HG03159 (cell line): ENCODE measurements around the gene ZNF487.
"Not testable (repeated sequence)": the region's sequence is repeated elsewhere in the genome, so short reads cannot be mapped to it uniquely, and the experiment has no call there.

ENCODE experiments used
- ATAC-seq: cut with Tn5 transposase; IDR thresholded peaks from one replicate; pipeline ENCODE4 v1.9.1; 2021; ENCODE audit warnings: mild to moderate bottlenecking, moderate library complexity; ENCODE audit not compliant: unreplicated experiment

The ZNF487 gene

DNA sequence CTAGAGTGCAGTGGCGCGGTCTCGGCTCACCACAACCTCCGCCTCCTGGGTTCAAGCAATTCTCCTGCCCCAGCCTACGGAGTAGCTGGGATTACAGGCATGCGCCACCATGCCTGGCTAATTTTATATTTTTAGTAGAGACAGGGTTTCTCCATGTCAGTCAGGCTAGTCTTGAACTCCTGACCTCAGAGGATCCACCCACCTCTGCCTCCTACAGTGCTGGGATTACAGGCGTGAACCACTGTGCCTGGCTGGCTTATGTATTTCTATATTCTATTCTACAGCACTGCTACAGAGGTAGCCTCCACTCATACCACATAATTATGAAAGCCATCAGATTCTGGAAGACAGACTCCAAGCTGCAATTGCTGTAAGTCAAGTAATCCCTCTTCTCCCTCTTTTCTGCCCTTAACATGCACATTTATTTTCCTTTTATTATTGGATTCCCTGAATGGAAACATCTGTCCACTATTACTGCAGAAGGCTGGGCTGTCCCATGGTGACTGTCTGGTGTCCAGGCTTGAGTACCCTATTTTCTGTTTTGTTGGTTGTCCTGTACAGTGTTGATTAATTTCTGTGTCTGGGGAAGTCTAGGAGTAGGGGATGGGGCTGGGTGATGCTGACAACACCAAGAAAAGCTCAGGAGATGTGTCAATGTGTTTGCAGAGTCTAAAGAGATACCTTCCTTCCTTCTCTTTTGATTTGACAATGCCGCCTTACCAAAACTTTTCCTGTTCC is 5.8 kb upstream of the ZNF487 start:
- no peak for ATAC-seq

DNA sequence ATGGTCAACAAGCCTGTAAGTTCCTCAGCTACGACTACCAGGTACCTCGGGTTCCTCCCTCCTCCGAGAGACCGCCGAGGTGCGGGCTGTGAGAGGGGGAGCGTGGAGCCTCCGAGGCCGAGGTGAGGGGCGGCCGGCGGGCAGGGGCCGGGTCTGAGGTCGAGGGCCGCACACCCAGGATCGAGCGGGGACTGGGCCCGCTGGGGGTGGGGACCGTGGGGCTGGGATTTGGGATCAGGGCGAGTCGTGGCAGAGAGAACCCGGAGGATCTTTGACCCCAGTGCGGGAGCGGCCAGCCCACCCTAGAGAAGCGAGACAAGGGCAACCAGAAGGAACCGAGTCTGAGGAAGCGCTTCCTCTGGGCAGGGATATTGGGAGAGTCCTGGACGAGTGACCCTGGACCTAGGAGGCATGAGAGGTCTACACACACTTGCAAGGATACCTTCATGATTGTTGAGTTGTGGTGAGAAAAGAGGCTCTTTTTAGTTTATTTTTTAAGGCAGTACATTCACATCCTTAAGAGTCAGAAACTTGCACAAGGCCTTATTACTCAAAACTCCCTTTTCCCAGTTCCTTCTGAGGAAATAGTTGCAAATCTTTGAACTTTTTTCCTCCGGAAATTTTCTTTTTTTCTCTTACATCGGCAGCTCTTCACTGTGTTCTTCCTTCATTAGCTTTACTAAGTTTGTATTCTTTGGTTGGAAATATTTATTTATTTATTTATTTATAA is 395 bp downstream of the ZNF487 start:
- peak; percentile 89 for ATAC-seq

DNA sequence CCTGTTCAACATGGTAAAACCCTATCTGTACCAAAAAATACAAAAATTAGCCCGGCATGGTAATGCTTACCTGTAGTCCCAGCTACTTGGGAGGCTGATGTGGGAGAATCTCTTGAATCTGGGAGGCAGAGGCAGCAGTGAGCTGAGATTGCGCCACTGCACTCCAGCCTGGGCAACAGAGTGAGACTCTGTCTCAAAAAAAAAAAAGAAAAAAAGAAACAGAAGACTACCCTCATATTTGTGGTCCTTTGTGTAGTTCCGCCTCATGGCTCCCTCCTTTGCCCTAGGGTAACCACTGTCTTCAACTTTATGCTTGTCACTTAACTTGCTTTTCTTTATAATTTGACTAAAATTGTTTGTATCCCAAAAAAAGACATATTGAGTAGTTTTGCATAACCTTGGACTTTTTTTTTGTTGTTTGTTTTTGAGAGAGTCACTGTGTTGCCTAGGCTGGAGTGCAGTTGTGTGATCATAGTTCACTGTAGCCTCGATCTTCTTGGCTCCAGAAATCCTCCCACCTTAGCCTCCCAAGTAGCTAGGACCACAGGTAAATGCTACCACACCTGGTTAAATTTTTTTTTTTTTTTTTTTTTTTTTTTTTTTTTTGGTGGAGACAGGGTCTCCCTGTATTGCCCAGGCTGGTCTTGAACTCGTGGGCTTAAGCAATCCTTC is 3.7 kb downstream of the ZNF487 start:
- no peak for ATAC-seq

DNA sequence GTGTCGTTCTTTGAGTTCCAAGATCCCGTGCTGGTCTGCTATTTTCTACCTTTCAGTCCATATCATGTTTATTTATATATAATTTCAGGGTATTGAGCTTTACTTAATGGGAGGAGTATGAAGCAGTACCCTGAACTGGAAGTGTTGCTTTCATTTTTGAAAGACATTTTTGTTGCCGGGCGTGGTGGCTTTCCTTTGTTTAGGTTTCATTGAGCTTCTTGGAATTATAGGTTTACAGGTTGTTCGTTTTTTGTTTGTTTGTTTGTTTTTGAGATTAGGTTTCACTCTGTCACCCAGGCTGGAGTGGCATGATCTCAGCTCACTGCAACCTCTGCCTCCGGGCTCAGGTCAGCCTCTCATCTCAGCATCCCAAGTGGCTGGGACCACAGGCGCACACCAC is 7.4 kb downstream of the ZNF487 start:
- no peak for ATAC-seq

DNA sequence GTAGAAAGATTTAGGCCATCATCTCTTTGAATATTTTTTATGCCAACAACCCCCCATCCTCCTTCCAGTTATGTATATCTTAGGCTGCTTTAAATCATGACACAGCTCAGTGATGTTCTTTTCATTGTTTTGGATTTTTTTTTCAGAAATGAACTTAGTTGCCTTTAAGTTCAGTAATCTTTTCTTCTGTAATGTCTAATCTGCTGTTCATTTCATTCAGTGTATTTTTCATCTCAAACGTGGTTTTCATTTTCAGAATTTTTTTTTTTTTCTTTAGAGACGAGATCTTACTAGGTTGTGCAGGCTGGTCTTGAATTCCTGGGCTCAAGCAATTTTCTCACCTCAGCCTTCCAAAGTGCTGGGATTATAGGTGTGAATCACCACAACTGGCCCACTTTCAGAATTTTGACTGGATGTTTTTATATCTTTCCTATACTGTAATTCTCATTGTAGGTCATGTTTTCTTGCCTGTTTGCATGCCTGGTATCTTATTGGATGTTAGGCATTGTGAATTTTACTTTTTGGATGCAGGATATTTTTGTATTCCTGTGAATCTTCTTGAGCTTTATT is 8.1 kb downstream of the ZNF487 start:
- no peak for ATAC-seq

DNA sequence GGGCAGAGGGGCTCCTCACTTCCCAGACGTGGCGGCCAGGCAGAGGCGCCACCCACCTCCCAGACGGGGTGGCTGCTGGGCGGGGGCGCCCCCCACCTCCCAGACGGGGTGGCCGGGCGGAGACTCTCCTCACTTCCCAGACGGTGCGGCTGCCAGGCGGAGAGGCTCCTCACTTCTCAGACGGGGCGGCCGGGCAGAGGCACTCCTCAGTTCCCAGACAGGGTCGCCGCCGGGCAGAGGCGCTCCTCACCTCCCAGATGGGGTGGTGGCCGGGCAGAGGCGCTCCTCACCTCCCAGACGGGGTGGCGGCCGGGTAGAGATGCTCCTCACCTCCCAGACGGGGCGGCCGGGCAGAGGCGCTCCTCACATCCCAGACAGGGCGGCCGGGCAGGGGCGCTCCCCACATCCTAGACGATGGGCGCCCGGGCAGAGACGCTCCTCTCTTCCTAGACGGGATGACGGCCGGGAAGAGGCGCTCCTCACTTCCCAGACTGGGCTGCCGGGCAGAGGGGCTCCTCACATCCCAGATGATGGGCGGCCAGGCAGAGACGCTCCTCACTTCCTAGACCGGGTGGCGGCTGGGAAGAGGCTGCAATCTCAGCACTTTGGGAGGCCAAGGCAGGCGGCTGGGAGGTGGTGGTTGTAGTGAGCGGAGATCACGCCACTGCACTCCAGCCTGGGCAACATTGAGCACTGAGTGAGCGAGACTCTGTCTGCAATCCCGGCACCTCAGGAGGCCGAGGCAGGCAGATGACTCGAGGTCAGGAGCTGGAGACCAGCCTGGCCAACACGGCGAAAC is 9.5 kb downstream of the ZNF487 start:
- not testable (repeated sequence) for ATAC-seq

DNA sequence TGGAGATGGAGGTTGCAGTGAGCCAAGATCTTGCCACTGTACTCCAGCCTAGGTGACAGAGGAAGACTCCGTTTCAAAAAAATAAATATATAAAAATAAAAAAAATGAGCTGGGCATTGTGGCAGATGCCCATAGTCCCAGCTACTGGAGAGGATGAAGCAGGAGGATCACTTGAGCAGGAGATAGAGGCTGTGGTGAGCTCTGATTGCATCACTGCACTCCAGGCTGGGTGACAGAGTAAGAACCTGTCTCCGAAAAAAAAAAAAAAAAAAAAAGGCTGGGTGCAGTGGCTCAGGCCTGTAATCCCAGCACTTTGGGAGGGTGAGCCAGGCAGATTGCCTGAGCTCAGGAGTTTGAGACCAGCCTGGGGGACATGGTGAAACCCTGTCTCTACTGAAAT is 11.8 kb downstream of the ZNF487 start:
- no peak for ATAC-seq

DNA sequence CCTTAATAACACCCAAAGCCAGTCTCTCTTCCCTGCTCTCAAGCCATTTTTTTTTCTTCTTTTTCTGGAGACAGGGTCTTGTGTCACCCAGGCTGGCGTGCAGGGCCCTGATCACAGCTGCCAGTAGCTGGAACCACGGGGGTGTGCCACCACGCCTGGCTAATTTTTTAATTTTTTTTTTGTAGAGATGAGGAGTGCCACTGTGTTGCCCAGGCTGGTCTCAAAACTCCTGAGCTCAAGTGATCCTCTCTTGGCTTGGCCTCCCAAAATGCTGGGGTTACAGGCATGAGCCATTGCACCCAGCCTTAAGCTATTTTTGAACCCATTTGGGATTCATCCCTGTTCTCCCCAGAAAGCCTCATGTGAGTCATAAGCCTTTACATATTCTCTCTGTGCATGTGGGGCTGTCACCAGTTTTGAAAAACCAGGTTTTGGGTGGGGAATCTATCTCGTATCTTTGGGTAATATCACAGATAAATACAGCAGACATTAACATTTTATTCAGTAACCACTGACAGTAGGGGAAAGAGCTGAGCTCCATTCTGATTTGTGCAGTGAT is 15.5 kb downstream of the ZNF487 start:
- ATAC-seq: no peak

DNA sequence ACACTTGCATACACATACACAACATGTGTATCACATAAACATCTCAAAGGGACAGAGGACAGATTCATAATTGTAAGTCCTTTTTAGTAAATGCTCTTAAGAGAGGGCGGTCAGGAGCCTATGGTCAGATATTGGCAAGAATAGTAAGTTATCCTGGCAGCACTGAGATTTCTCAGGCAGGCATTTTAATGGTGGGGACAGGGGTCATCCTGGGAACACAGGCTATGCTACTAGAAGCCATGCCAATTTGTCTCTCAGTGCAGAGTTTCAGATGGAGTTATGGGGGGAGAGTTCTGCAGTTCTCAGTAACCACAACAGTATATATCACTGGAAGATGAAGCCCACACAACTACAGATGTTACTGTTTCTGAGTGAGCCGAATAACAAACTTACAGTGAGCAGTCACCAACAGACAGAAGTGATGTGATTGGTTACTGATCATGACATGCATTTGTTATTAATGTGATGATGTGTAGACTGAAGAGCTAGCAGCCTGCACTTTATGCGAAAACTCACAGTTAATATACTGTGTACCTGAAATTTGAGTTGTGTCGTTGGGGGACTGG is 16.4 kb downstream of the ZNF487 start:
- peak; percentile 24 for ATAC-seq

DNA sequence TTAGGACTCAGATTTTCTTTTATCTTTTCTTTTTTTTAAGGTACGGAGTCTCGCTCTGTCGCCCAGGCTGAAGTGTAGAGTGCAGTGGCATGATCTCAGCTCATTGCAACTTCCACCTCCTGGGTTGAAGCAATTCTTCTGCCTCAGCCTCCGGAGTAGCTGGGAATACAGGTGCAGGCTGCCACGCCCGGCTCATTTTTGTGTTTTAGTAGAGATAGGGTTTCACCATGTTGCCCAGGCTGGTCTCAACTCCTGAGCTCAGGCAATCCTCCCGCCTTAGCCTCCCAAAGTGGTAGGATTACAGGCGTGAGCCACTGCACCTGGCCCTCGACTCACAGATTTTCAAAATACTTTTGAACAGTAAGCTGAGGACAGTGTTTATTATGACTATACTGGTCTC is 17.1 kb downstream of the ZNF487 start:
- ATAC-seq: not testable (repeated sequence)

DNA sequence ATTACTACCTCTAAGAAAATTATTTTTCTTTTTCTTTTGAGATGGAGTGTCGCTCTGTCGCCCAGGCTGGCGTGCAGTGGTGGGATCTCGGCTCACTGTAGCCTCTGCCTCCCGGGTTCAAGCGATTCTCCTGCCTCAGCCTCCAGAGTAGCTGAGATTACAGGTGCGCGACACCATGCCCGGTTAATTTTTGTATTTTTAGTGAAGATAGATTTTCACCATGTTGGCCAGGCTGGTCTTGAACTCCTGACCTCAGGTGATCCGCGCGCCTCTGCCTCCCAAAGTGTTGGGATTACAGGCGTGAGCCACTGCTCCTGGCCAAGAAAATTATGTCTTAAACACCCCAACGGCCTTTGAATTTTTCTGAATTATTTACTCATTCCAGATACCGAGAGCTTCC is 19.6 kb downstream of the ZNF487 start:
- ATAC-seq: not testable (repeated sequence)

DNA sequence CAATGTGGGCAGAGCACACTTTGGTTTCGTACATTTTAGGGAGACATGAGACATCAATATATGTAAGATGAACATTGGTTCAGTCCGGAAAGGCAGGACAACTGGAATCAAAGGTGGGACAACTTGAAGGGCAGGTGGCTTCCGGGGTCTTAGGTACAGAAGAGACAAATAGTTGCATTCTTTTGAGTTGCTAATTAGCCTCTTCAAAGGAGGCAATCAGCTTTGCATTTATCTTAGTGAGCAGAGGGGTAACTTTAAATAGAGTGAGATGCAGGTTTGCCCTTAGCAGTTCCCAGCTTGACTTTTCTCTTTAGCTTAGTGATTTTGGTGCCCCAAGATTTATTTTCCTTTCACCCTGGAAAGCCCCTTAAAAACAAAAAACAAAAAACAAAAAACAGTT is 21.3 kb downstream of the ZNF487 start:
- no peak for ATAC-seq

DNA sequence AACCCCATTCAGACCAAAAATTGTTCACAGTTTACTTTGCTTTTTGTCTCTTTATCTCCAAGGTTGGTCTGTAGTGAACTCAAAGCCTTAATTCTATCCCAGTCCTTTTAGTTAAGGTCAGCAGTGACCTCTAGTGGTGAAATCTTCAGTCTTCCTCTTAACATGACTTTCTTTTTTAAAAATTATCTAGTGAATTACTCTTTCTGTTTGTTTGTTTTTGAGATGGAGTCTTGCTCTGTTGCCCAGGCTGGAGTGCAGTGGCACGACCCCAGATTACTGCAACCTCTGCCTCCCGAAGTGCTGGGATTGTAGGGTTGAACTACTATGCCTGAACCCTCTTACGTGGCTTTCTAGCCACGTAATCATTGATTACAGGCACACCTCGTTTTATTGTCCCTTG is 25.0 kb downstream of the ZNF487 start:
- peak; percentile 81 for ATAC-seq

DNA sequence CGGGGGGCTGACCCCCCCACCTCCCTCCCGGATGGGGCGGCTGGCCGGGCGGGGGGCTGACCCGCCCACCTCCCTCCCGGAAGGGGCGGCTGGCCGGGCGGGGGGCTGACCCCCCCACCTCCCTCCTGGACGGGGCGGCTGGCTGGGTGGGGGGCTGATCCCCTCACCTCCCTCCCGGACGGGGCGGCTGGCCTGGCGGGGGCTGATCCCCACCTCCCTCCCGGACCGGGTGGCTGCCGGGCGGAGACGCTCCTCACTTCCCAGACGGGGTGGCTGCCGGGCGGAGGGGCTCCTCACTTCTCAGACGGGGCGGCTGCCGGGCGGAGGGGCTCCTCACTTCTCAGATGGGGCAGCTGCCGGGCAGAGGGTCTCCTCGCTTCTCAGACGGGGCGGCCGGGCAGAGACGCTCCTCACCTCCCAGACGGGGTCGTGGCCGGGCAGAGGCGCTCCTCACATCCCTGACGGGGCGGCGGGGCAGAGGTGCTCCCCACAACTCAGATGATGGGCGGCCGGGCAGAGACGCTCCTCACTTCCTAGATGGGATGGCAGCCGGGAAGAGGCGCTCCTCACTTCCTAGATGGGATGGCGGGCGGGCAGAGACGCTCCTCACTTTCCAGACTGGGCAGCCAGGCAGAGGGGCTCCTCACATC is 28.3 kb downstream of the ZNF487 start:
- not testable (repeated sequence) for ATAC-seq

DNA sequence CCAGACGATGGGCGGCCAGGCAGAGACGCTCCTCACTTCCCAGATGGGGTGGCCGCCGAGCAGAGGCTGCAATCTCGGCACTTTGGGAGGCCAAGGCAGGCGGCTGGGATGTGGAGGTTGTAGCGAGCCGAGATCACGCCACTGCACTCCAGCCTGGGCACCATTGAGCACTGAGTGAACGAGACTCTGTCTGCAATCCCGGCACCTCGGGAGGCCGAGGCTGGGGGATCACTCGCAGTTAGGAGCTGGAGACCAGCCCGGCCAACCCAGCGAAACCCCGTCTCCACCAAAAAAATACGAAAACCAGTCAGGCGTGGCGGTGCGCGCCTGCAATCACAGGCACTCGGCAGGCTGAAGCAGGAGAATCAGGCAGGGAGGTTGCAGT is 28.8 kb downstream of the ZNF487 start:
- not testable (repeated sequence) for ATAC-seq

DNA sequence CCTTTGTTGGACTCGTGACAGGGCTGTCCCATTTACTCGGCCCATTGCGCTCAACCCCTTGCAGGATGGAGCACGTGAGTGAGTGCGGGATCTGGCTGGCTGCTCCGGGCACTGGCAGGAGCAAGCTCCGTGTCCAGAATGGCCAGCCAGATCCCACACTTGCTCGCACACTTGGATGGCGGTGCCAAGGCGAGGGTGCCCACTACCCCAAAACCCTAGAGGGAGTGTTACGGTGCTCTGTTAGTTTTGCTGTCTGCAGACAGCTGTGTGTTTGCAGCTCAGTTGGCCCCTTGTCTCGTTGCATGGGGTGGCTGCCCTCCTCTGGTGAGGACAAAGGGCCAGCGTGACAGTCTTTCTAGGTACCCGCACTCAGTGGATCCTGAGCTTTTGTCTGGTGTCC is 34.2 kb downstream of the ZNF487 start:
- no peak for ATAC-seq

DNA sequence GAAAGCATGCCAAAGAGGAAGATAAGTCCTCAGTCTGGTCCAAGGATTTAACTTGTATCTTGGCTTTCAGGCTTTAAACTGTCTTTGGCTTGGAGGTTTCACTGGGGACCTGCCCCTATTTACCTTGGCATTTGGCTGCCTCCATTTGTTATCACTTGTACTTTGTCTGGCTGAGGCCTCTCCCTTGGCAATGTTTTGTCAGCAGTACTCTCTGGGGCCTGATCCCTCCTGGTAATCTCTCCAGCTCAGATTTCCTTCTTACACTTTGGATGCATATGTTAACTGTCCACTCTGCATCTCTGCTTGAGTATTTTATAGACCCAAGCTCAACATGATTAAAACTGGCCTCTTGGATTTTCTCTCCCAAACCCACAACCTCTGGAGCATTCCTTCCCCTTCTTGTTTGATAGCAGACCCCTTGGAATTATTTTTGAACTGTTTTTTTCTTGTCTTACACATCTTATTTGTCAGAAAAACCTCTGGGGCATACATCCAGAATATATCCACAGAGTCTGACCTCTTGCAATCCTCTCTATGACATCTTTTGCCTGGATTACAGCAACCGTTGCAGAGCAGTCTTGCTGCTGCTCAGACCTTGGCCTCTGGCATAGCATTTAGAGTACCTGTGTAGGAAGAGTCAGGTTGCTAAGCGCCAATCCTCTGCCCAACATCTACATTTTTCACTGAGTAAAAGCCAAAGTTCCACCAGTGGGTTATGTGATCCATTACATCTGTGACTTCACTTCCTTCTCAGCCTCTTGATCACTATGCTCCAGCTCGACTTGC is 35.2 kb downstream of the ZNF487 start:
- no peak for ATAC-seq

DNA sequence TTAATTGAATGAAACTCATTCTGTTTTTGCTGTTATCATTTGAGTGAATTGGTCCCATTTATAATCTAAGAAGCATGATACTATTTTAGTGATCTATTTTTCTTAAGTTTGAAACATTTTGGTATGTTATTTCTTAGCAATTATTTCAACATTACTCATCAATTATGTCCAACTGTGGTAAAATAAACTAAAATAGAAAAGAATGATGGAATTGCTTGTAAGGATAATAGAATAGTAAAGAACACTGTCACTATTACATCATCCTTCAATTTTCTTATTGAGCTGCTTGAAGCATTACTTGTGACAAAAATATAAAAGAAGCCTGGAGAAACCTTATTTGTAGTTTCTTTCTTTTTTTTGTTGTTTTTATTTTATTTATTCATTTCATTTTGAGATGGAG is 42.4 kb downstream of the ZNF487 start:
- ATAC-seq: no peak
